SJSA1 (cell line): Measurements from ENCODE around the gene EPN1. TPM values are rescaled to one million over a fixed set of nuclear protein-coding genes. Genes with fewer than 3 reads are reported as not detected.

Source experiments
- total RNA-seq: library from RNA; depleted of rRNA; stranded (reverse); fragments of >200 nt; shearing (Covaris generic); gene quantifications from 2 replicates; pipeline ENCODE4 v1.2.3, GENCODE V29; 2014; rRNA removed

The EPN1 gene
- total RNA-seq, 1 experiment from 2014 or later, result 67.7 TPM

Other genes with a start within 250 kb of the EPN1 start
- gene SHISA7, start 231.9 kb upstream of the EPN1 start, total RNA-seq, result not detected in 2 replicates
- gene ISOC2, start 213.6 kb upstream of the EPN1 start, total RNA-seq, result 71.7 and 97.3 TPM in 2 replicates
- gene C19orf85, start 210.5 kb upstream of the EPN1 start, total RNA-seq, result not detected in 2 replicates
- 1.1 and 4.1 TPM in 2 replicates for gene ZNF628, start 198.6 kb upstream of the EPN1 start, total RNA-seq
- 10.9 and 12.1 TPM in 2 replicates for gene NAT14, start 190.0 kb upstream of the EPN1 start, total RNA-seq
- gene SSC5D, start 186.8 kb upstream of the EPN1 start, total RNA-seq, result not detected in 2 replicates
- gene SBK2, start 138.1 kb upstream of the EPN1 start, total RNA-seq, result not detected in 2 replicates
- 0.32 TPM in 1 of 2 replicates, not detected in the other for gene SBK3, start 129.7 kb upstream of the EPN1 start, total RNA-seq
- 7.2 and 12.7 TPM in 2 replicates for gene ZNF579, start 94.4 kb upstream of the EPN1 start, total RNA-seq
- gene FIZ1, start 75.7 kb upstream of the EPN1 start, total RNA-seq, result 2.4 and 5.4 TPM in 2 replicates
- gene ZNF524, start 74.9 kb upstream of the EPN1 start, total RNA-seq, result 3.8 and 15.5 TPM in 2 replicates
- gene ZNF865, start 69.6 kb upstream of the EPN1 start, total RNA-seq, result 0.63 and 1.4 TPM in 2 replicates
- 4.7 and 10.2 TPM in 2 replicates for gene ZNF784, start 50.7 kb upstream of the EPN1 start, total RNA-seq
- 6.5 and 6.9 TPM in 2 replicates for gene ZNF580, start 34.2 kb upstream of the EPN1 start, total RNA-seq
- gene ZNF581, start 31.6 kb upstream of the EPN1 start, total RNA-seq, result 5.5 and 10.1 TPM in 2 replicates
- gene CCDC106, start 27.0 kb upstream of the EPN1 start, total RNA-seq, result 3.5 and 6.0 TPM in 2 replicates
- 137 and 183 TPM in 2 replicates for gene U2AF2, start 20.2 kb upstream of the EPN1 start, total RNA-seq
- gene NLRP9, start 63.2 kb downstream of the EPN1 start, total RNA-seq, result not detected in 2 replicates
- gene RFPL4A, start 83.9 kb downstream of the EPN1 start, total RNA-seq, result not detected in 2 replicates
- not detected in 2 replicates for gene RFPL4AL1, start 93.9 kb downstream of the EPN1 start, total RNA-seq
- not detected in 2 replicates for gene NLRP11, start 156.8 kb downstream of the EPN1 start, total RNA-seq
- not detected in 2 replicates for gene NLRP4, start 161.3 kb downstream of the EPN1 start, total RNA-seq